ENCODE results near the gene SAMD4A.

DNA sequence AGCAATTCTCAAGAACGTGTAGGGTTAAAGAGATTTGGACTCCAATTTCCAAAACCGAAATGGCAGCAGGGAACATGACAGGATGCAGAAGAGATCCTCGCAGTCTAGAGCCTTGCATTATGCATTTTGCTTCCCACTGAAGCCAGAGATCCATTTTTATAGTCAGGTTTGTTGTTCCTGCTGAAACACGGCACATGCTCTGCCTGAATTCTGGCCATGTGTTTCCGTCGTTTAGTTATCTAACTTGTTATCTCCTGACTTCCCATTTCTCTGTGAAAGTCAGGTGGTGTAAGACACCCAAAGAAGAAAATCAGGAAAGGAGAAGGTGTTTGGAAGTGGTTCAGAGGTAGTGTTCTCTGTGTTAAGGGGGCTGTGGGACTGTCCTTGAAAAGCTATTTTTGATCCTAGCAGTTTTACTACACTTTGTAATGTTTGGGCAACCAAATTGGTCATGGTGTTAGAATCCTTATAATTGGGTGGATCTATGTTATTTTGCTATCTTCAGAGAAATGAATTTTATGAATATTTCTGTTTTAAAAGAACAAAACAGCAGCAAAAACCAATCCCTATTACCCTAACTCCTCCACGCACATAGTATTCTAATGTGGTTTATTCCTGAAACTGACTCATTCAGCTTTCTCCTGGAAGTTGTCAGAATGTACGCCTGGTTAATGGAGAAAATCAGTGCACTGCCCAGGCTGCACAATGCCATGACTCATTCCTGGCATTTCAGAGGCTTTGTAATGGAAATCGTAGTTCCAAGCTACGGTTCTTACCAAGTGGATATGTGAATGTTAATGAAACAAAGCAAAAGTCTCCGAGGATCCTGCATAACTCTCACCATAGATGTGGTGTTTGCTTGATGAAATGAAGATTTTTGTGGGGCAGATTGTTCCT lies 110.1 kb downstream of the SAMD4A start:
- TF ChIP-seq, protein P1, sequence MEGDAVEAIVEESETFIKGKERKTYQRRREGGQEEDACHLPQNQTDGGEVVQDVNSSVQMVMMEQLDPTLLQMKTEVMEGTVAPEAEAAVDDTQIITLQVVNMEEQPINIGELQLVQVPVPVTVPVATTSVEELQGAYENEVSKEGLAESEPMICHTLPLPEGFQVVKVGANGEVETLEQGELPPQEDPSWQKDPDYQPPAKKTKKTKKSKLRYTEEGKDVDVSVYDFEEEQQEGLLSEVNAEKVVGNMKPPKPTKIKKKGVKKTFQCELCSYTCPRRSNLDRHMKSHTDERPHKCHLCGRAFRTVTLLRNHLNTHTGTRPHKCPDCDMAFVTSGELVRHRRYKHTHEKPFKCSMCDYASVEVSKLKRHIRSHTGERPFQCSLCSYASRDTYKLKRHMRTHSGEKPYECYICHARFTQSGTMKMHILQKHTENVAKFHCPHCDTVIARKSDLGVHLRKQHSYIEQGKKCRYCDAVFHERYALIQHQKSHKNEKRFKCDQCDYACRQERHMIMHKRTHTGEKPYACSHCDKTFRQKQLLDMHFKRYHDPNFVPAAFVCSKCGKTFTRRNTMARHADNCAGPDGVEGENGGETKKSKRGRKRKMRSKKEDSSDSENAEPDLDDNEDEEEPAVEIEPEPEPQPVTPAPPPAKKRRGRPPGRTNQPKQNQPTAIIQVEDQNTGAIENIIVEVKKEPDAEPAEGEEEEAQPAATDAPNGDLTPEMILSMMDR (conservative IDR thresholded peaks at IDR 0.05; ENCODE audit: low read depth, low read length), result no peak
- no peak for TF ChIP-seq EZH2 (IDR thresholded peaks at IDR 0.05; ENCODE audit: borderline replicate concordance, low read depth, low read length, poor library complexity, severe bottlenecking)
